Measurements from ENCODE around the gene SELENOI. TPM values are rescaled to one million over a fixed set of nuclear protein-coding genes. Genes with fewer than 3 reads are reported as not detected.
"Not testable (repeated sequence)": the region's sequence is repeated elsewhere in the genome, so short reads cannot be mapped to it uniquely, and the experiment has no call there.

SELENOI gene
- total RNA-seq, 1 donor from 2014 or later: 13.0 TPM

DNA sequence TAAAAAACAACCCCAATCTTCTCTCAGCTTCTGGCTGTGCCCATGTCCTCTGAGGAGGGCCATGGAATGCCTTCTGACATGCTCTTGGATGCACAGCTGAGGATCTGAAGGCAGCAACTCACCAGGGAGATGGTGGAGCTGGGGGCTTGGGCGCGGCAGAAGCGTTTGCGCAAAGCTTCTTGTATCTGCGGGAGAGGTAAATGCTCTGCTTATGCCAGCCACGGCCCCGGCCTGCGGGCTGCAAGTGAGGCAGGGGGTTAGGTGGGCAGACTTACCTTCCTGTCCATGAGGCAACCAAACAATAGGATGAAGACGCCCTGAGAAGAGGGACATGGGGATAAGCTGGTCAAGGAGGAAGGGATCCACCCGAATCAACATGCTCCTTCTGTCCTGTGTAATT lies 36.0 kb upstream of the SELENOI start:
- Histone ChIP-seq H3K9ac (ENCODE audit: low read depth in 1 of 3, low read length in 3 of 3) (no peak overlapping the region), H3K27me3 (ENCODE audit: control insufficient read depth in 3 of 3, insufficient read depth in 3 of 3, low read length in 3 of 3) (no peaks in the 10 kb centered on the region), H3K4me1 (ENCODE audit: control insufficient read depth in 3 of 3, insufficient read depth in 3 of 3, low read length in 3 of 3) (no peaks in the 10 kb centered on the region), H3K9me3 (ENCODE audit: control insufficient read depth in 3 of 3, low read length in 3 of 3) (no peaks in the 10 kb centered on the region), H3K4me3 (ENCODE audit: low read length in 3 of 3) (no peak overlapping the region), H3K27ac (ENCODE audit: low read depth, low read length) (no peak overlapping the region), H3K36me3 (ENCODE audit: control insufficient read depth in 3 of 3, insufficient read depth in 3 of 3, low read length in 3 of 3) (no peaks in the 10 kb centered on the region)

DNA sequence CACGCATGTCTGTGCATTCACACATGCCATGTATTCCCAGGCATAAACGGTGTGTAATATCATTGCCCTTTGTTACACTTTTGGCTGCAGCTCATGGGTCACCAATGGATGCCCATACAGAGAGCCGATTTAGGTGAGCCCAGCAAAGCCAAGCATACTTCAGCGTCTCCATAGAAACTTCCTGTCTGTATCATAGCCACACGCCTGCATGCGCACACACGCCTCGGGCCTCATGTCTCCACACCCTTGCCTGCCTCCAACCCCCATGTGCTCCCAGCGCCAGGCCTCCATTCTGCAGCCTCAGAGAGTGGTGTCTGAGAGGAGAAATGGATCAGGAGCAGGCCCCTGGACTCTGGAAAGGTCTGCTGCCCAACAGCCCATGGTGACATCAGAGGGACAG lies 33.5 kb upstream of the SELENOI start:
- Histone ChIP-seq H3K9me3 (ENCODE audit: control insufficient read depth in 3 of 3, low read length in 3 of 3) (no peaks in the 10 kb centered on the region), H3K9ac (ENCODE audit: low read depth in 1 of 3, low read length in 3 of 3) (no peak overlapping the region), H3K36me3 (ENCODE audit: control insufficient read depth in 3 of 3, insufficient read depth in 3 of 3, low read length in 3 of 3) (no peaks in the 10 kb centered on the region), H3K4me3 (ENCODE audit: low read length in 3 of 3) (no peak overlapping the region), H3K27me3 (ENCODE audit: control insufficient read depth in 3 of 3, insufficient read depth in 3 of 3, low read length in 3 of 3) (no peaks in the 10 kb centered on the region), H3K4me1 (ENCODE audit: control insufficient read depth in 3 of 3, insufficient read depth in 3 of 3, low read length in 3 of 3) (no peaks in the 10 kb centered on the region), H3K27ac (ENCODE audit: low read depth, low read length) (no peak overlapping the region)

DNA sequence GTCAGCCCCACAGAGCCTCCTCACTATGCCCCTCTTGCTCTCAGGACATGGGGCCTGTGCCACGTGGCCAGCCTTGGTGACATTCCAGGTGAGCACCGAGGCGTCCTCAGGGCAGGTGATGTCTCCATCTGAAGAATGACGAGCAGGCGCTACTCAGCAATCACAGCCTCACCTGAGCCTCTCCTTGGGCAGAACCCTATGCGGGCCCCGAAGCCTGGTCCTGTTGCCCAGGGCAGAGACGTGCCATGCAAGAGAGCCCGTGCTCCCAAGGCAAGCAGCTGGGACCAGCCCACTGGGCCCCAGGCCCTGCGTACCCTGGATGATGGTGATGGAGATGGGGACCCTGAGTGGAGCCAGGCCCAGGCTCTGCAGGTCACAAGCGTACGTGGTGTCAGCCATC lies 32.5 kb upstream of the SELENOI start:
- Histone ChIP-seq H3K4me3 (ENCODE audit: low read length in 3 of 3) (no peak overlapping the region), H3K36me3 (ENCODE audit: control insufficient read depth in 3 of 3, insufficient read depth in 3 of 3, low read length in 3 of 3) (no peaks in the 10 kb centered on the region), H3K27me3 (ENCODE audit: control insufficient read depth in 3 of 3, insufficient read depth in 3 of 3, low read length in 3 of 3) (no peaks in the 10 kb centered on the region), H3K9ac (ENCODE audit: low read depth in 1 of 3, low read length in 3 of 3) (no peak overlapping the region), H3K4me1 (ENCODE audit: control insufficient read depth in 3 of 3, insufficient read depth in 3 of 3, low read length in 3 of 3) (no peaks in the 10 kb centered on the region), H3K27ac (ENCODE audit: low read depth, low read length) (no peak overlapping the region), H3K9me3 (ENCODE audit: control insufficient read depth in 3 of 3, low read length in 3 of 3) (no peaks in the 10 kb centered on the region)

DNA sequence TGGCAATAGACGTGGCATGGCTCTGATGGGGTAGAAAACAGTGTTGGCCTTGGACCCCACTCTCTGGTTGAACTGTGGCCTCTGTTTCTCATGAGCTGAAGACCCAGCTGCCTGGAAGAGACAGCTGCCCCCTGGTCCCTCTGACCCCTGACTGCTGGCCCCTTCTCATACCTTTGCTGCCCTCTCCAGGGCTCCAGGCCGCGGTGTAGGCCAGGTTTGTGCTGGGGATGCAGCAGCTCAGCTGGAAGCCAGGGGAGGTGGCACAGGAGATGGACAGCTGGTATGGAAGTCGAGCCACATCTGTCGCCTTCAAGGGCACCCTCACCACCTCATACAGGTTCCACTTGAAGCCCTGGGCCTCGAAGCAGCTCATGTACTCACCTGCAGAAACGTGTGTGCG lies 31.7 kb upstream of the SELENOI start:
- H3K27me3 ChIP-seq (ENCODE audit: control insufficient read depth in 3 of 3, insufficient read depth in 3 of 3, low read length in 3 of 3): no peaks in the 10 kb centered on the region
- no peaks in the 10 kb centered on the region for H3K4me1 ChIP-seq (ENCODE audit: control insufficient read depth in 3 of 3, insufficient read depth in 3 of 3, low read length in 3 of 3)
- no peak overlapping the region for H3K27ac ChIP-seq (ENCODE audit: low read depth, low read length)
- no peaks in the 10 kb centered on the region for H3K9me3 ChIP-seq (ENCODE audit: control insufficient read depth in 3 of 3, low read length in 3 of 3)
- H3K36me3 ChIP-seq (ENCODE audit: control insufficient read depth in 3 of 3, insufficient read depth in 3 of 3, low read length in 3 of 3): no peaks in the 10 kb centered on the region
- H3K9ac ChIP-seq (ENCODE audit: low read depth in 1 of 3, low read length in 3 of 3): no peak overlapping the region
- H3K4me3 ChIP-seq (ENCODE audit: low read length in 3 of 3): no peak overlapping the region

DNA sequence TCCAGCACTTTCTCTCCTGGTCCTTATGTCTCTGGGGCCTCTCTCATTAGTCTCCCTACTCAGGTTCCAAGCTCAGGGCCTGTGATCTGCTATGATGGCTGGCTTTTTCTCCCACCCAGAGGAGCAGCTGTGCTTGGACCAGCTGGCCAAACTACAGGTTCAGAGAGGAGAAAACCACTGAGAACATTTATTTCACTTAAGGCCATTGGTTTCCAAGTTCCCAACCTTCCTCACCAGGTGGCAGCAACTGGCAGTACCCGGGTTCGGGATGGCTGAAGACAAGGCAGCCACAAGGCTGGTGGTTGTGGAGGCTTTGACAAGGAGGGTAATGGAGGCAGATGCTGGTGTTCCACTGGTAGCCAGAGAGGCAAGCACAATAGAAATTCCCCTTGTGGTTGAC lies 29.9 kb upstream of the SELENOI start:
- Histone ChIP-seq H3K27ac (ENCODE audit: low read depth, low read length) (no peak overlapping the region), H3K4me3 (ENCODE audit: low read length in 3 of 3) (no peak overlapping the region), H3K9ac (ENCODE audit: low read depth in 1 of 3, low read length in 3 of 3) (no peak overlapping the region), H3K36me3 (ENCODE audit: control insufficient read depth in 3 of 3, insufficient read depth in 3 of 3, low read length in 3 of 3) (no peaks in the 10 kb centered on the region), H3K4me1 (ENCODE audit: control insufficient read depth in 3 of 3, insufficient read depth in 3 of 3, low read length in 3 of 3) (no peaks in the 10 kb centered on the region), H3K27me3 (ENCODE audit: control insufficient read depth in 3 of 3, insufficient read depth in 3 of 3, low read length in 3 of 3) (no peaks in the 10 kb centered on the region), H3K9me3 (ENCODE audit: control insufficient read depth in 3 of 3, low read length in 3 of 3) (no peaks in the 10 kb centered on the region)

DNA sequence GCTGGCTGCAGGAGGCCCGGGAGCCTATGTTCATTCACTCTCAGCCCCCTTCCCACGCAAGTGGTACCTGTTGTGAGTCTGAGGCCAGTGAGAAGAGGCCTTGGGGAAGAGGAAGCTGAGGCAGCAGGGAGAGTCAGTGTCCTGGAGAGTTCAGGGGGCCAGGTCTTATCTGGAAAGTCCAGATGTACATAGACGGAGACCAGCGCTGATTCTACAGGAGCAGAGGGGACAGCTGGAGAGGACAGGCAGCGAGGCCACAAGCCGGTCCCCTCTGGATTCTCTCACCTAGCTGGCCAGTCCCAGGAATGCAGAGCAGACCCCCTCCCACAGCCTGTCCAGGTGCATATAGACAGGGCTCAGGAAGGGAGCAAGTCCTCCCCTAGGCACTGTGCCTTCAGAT lies 29.1 kb upstream of the SELENOI start:
- Histone ChIP-seq H3K9me3 (ENCODE audit: control insufficient read depth in 3 of 3, low read length in 3 of 3) (no peaks in the 10 kb centered on the region), H3K4me1 (ENCODE audit: control insufficient read depth in 3 of 3, insufficient read depth in 3 of 3, low read length in 3 of 3) (no peaks in the 10 kb centered on the region), H3K36me3 (ENCODE audit: control insufficient read depth in 3 of 3, insufficient read depth in 3 of 3, low read length in 3 of 3) (no peaks in the 10 kb centered on the region), H3K27ac (ENCODE audit: low read depth, low read length) (no peak overlapping the region), H3K27me3 (ENCODE audit: control insufficient read depth in 3 of 3, insufficient read depth in 3 of 3, low read length in 3 of 3) (no peaks in the 10 kb centered on the region), H3K9ac (ENCODE audit: low read depth in 1 of 3, low read length in 3 of 3) (no peak overlapping the region), H3K4me3 (ENCODE audit: low read length in 3 of 3) (no peak overlapping the region)

DNA sequence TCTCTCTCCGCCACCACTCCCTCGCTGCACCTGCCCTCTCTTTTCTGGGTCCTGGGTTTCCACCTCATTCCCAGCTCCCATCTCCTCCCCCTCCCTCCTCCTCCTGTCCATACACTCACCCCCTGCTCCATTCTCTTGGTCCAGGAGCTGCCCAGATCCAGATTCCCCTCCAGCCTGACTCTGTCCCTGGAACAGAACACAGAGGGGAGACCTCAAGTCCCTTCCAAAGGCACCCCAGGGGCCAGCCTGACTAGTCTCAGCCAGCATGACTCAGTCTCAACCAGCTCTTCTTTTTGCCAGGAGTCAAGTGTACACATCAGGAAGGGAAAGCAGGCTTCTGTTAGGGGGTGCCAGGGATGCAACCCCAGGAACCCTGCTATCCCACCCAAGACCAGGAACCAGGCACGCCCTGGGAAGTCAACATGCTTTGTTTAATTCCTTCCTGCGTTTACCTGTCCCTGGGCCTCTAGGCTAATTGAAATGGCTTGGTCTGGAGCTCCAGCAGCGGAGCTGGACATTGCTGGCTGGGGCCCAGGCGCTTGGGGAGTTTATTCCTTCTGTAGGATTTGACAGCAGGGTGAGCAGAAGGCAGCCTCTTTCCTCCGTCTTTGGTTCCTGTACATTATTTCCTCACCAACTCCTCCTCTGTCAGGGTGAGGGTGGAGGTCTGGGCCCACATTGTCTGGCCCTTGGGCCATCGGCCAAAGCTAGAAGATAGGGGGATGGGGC lies 28.4 kb upstream of the SELENOI start:
- no peaks in the 10 kb centered on the region for H3K27me3 ChIP-seq (ENCODE audit: control insufficient read depth in 3 of 3, insufficient read depth in 3 of 3, low read length in 3 of 3)
- H3K9me3 ChIP-seq (ENCODE audit: control insufficient read depth in 3 of 3, low read length in 3 of 3): no peaks in the 10 kb centered on the region
- H3K4me3 ChIP-seq (ENCODE audit: low read length in 3 of 3): no peak overlapping the region
- H3K27ac ChIP-seq (ENCODE audit: low read depth, low read length): no peak overlapping the region
- no peaks in the 10 kb centered on the region for H3K4me1 ChIP-seq (ENCODE audit: control insufficient read depth in 3 of 3, insufficient read depth in 3 of 3, low read length in 3 of 3)
- no peaks in the 10 kb centered on the region for H3K36me3 ChIP-seq (ENCODE audit: control insufficient read depth in 3 of 3, insufficient read depth in 3 of 3, low read length in 3 of 3)
- no peak overlapping the region for H3K9ac ChIP-seq (ENCODE audit: low read depth in 1 of 3, low read length in 3 of 3)

DNA sequence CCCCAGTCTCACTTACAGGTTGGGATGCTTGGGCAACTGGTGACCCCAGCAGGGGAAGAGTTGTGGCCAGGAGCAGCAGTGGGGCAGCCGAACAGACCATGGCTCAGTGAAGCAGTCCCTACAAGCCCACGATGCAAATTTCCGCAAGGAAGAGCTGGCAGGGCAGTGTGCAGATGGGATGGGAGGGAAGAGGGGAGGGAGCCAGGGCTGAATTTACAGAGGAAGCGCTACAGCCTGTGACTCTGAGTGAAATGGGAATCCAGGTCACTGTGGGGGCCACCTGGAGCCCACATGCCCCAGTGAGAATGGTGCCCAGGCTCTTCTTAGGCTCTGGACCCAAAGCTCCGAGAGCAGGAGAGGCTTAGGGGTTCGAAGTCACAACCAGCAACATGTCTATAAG lies 27.0 kb upstream of the SELENOI start:
- Histone ChIP-seq H3K9ac (ENCODE audit: low read depth in 1 of 3, low read length in 3 of 3) (no peak overlapping the region), H3K4me3 (ENCODE audit: low read length in 3 of 3) (no peak overlapping the region), H3K27me3 (ENCODE audit: control insufficient read depth in 3 of 3, insufficient read depth in 3 of 3, low read length in 3 of 3) (no peaks in the 10 kb centered on the region), H3K4me1 (ENCODE audit: control insufficient read depth in 3 of 3, insufficient read depth in 3 of 3, low read length in 3 of 3) (no peaks in the 10 kb centered on the region), H3K27ac (ENCODE audit: low read depth, low read length) (no peak overlapping the region), H3K36me3 (ENCODE audit: control insufficient read depth in 3 of 3, insufficient read depth in 3 of 3, low read length in 3 of 3) (no peaks in the 10 kb centered on the region), H3K9me3 (ENCODE audit: control insufficient read depth in 3 of 3, low read length in 3 of 3) (no peaks in the 10 kb centered on the region)

DNA sequence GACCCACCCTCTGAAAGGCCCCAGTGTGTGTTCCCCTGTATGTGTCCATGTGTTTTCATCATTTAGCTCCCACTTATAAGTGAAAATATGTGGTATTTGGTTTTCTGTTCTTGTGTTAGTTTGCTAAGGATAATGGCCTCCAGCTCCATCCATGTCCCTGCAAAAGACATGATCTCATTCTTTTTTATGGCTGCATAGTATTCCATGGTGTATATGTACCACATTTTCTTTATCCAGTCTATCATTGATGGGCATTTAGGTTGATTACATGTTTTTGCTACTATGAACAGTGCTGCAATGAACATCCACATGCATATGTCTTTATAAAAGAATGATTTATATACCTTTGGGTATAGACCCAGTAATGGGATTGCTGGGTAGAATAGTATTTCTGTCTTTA lies 21.5 kb upstream of the SELENOI start:
- H3K9ac ChIP-seq (ENCODE audit: low read depth in 1 of 3, low read length in 3 of 3); H3K27ac ChIP-seq (ENCODE audit: low read depth, low read length); H3K4me1 ChIP-seq (ENCODE audit: control insufficient read depth in 3 of 3, insufficient read depth in 3 of 3, low read length in 3 of 3): not testable (repeated sequence)

DNA sequence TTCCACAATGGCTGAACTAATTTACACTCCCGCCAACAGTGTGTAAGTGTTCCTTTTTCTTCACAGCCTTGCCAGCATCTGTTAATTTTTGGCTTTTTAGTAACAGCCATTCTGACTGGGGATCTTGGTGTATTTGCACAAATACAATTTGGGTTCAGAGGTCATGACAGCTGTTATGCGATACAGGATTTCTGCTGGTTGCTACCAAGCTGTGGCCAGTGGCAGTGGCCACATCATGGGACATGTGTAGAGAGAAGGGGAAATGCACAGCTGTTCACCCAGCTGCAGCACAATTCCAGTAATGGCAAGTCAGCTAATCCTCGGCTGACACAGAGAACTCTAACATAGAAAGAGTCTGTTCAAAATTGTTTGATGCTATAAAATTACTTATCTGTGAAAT lies 21.0 kb upstream of the SELENOI start:
- H3K4me3 ChIP-seq (ENCODE audit: low read length in 3 of 3): no peak overlapping the region
- no peaks in the 10 kb centered on the region for H3K27me3 ChIP-seq (ENCODE audit: control insufficient read depth in 3 of 3, insufficient read depth in 3 of 3, low read length in 3 of 3)
- no peak overlapping the region for H3K27ac ChIP-seq (ENCODE audit: low read depth, low read length)
- H3K9me3 ChIP-seq (ENCODE audit: control insufficient read depth in 3 of 3, low read length in 3 of 3): no peaks in the 10 kb centered on the region
- H3K9ac ChIP-seq (ENCODE audit: low read depth in 1 of 3, low read length in 3 of 3): no peak overlapping the region
- no peaks in the 10 kb centered on the region for H3K36me3 ChIP-seq (ENCODE audit: control insufficient read depth in 3 of 3, insufficient read depth in 3 of 3, low read length in 3 of 3)
- H3K4me1 ChIP-seq (ENCODE audit: control insufficient read depth in 3 of 3, insufficient read depth in 3 of 3, low read length in 3 of 3): no peaks in the 10 kb centered on the region

More for the DNA sequence above, 21.5 kb upstream of the SELENOI start:
- H3K4me3 ChIP-seq (ENCODE audit: low read length in 3 of 3); H3K36me3 ChIP-seq (ENCODE audit: control insufficient read depth in 3 of 3, insufficient read depth in 3 of 3, low read length in 3 of 3); H3K9me3 ChIP-seq (ENCODE audit: control insufficient read depth in 3 of 3, low read length in 3 of 3); H3K27me3 ChIP-seq (ENCODE audit: control insufficient read depth in 3 of 3, insufficient read depth in 3 of 3, low read length in 3 of 3): not testable (repeated sequence)
